GM12801 (cell line): ENCODE data around the gene SDK1.

Experiments
- TF ChIP-seq, protein P1 (sequence below): IDR thresholded peaks from one replicate; pipeline ENCODE4 v1.5.1; 2011; ENCODE audit warnings: control low read depth; ENCODE audit not compliant: insufficient read length; ENCODE audit errors: extremely low read depth

The SDK1 gene

DNA sequence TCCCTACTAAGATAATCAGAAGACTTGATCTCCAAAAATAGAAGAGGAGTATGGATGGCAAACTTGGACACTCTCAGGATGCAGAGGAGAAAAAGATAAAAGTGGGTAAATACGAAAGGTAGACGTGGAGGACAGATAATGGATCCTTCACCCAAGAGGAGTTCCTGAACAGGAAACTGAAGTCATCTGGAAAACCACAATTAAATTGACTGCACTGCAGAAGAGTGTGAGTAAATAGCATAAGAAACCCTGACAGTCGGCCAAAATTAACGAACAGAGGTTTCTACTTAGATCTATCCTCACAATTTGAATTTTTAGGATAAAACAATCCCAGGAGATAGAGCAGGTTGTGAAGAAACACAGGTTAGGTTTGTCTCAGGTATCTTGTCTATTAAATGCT is 70.5 kb downstream of the SDK1 start:
- TF ChIP-seq, protein P1, sequence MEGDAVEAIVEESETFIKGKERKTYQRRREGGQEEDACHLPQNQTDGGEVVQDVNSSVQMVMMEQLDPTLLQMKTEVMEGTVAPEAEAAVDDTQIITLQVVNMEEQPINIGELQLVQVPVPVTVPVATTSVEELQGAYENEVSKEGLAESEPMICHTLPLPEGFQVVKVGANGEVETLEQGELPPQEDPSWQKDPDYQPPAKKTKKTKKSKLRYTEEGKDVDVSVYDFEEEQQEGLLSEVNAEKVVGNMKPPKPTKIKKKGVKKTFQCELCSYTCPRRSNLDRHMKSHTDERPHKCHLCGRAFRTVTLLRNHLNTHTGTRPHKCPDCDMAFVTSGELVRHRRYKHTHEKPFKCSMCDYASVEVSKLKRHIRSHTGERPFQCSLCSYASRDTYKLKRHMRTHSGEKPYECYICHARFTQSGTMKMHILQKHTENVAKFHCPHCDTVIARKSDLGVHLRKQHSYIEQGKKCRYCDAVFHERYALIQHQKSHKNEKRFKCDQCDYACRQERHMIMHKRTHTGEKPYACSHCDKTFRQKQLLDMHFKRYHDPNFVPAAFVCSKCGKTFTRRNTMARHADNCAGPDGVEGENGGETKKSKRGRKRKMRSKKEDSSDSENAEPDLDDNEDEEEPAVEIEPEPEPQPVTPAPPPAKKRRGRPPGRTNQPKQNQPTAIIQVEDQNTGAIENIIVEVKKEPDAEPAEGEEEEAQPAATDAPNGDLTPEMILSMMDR = no peak

DNA sequence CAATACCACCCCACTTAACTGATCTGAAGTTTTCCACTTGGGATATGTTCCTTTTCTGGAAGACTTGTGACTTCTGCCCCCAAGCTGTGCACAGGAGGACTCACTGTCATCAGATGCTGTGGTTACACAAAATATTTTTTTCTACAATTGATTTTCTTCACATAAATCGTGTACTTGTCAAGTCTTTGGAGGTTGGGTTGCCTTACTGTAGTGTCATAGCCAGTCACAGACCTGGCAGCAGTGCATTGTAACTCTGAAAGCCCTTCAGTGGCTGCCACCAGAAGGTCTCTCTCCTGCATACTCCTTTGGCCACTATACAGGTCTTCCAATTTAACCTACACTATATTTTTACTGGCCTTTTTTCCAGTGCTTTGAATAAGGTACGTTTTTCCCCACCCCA is 73.2 kb downstream of the SDK1 start:
- TF ChIP-seq, protein P1 = no peak

DNA sequence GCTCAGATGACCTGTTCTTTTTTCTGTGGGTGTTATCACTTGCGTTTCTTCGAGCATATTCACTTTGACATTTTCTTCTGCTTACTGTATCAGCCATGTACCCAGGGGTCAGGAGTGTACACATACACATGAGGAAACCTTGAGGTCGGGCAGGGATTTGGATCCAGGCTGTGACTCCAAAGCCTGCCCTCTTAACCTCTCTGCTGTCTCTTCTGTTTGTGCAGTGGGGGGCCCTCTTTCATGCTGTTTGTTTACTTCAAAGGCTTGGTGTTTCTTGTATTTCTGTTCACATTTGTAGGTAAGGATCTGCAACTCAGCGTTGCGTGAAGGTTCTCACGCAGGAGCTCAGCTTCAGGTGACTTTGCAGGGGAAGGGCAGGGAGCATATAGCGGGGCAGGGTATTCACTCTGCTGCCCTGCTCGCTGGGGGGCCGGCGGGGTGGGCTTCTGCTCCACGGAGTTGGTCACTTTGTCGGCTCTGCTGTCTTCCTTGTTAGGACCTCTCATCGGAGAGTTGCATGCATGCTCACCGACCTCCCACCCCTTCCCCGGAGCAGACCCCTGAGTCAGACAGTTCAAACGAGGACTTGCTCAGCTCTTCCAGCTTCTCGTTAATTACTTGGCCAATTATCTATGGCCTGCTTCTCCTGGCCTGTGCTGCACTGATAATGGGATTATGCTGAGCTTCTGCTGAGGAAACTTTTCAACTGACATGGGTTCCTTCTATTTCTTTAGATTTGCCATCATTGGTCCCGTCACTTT is 77.5 kb downstream of the SDK1 start:
- TF ChIP-seq, protein P1 = no peak

DNA sequence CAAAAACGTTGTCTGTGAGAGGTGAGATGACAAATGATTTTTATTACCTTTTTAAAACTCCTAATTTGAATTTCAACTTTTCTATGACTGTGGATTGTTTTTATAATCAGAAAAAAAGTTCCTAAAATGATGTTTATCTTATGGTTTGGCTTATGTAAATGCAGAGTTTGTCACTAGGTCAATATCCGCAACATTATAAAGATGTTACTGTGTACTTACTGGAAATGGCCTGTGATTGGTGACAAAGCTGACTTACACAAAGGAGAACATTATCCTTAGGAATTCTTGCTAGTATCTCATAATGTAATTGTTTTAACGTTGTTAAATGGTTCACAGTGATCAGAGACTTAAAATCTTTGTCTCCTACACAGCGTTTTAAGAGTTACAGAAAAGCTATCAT is 79.0 kb downstream of the SDK1 start:
- TF ChIP-seq, protein P1 = no peak

DNA sequence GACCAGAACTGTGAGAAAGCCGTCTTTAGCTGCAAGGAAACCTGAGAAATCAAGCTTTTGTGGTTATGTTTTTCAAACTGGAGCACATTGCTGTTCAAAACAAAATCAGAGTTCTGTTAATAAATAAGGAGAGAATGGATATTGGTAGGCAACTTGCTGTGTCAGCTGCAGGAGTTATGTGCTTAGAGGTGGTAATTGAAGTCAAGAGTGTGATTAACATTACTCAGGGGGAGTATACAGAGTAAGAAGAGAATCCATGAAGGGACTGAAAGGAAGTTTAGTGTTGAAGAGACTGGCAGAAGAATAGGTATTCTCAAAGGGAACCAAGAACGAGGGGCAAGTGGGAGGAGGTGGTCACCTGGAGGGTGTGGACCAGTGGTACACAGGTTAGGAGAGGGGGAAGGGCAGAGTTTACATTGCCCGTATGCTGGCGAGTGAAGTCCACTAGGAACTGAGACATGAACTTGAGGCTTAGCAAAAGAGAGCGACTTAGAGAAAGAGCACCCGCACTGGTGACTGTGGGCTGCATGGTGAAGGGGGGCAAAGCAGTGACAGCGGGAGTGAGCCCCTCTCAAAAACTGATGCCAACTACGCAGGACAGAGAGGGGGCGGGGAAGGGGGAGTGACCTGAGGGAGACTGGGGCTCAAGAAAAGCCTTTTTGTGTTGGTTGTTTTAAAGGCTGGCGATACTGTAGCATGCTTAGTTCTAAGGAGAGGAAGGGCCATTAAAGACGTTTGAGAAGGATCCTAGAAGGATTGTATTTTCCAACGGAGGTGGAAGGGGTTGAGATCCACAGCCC is 80.0 kb downstream of the SDK1 start:
- TF ChIP-seq, protein P1 = no peak

DNA sequence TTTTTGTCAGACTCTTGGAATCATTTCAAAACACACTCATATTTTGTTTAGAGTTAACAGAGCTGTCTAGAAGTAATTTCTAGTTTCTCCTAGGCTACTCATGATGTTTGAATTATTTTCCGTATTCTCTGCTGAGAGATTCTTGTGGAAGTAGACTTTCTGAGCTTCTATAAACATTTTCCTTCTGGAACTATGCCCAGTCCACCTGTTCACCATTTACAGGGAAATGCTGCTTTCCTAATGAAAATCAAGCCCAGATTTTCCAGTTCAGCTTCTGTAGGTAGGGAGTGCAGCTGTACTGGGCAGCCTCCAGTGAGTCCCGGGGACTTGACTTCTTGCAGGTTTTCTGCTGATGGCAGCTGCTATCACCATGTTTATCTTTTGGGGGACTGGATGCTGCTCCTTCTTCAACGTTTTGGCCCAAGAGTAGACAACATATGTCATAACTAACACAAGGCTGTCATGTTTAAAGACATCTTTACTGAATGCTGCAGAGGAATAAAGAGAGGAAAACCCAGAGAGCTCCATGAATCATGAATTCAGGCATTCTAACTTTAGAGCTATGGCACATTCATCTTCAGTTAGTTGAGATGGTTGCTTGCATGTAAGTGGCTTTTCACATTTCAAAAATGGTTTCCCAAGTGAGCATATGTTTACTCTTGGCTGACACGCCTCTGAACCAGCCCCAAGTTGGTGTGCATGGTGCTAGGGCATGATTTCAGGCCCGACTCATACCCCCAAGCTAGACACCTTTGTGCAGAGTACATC is 85.6 kb downstream of the SDK1 start:
- TF ChIP-seq, protein P1 = no peak

DNA sequence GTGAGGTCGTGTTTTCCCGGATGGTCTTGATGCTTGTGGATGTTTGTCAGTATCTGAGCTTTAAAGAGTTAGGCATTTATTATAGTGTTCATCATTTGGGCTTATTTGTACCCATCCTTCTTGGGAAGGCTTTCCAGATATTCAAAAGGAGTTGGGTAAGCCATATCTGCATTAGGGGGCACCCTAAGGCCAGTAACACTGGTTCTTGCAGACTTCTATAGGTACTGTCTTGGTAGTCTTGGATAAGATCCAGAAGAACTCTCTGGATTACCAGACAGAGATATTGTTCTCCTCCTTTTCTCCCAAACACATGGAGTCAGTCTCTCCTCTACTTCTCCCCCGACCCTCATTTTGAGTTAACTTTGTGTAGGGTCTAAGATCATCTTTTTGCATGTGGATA is 92.8 kb downstream of the SDK1 start:
- TF ChIP-seq, protein P1 = no peak
